ENCODE measurements around the gene CGRRF1. TPM values are rescaled to one million over a fixed set of nuclear protein-coding genes. Genes with fewer than 3 reads are reported as not detected.

CGRRF1 gene
- total and polyA plus RNA-seq, 2 of the 13 experiments (the other 11 are each of a cell fraction or from before 2014, with no cell fraction given) = 16.8 to 18.2 TPM

DNA sequence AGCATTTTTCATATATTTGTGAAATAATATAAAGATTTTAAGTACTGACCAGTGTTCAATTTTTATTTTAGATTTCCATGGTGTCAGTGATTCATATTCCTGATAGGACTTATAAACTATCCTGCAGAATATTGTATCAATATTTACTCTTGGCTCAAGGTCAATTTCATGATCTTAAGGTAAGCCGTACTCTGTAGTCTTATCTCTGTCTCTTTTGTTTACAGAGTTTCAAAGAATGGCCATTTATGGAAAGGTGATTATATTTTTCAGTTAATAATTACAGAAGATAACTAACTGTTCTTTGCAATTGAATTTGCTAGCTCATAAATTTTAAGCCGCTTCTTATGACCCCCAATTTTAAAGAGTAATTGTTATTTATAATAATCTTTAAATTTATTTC is 27.9 kb downstream of the CGRRF1 start (continued):
- TF ChIP-seq, protein P1, sequence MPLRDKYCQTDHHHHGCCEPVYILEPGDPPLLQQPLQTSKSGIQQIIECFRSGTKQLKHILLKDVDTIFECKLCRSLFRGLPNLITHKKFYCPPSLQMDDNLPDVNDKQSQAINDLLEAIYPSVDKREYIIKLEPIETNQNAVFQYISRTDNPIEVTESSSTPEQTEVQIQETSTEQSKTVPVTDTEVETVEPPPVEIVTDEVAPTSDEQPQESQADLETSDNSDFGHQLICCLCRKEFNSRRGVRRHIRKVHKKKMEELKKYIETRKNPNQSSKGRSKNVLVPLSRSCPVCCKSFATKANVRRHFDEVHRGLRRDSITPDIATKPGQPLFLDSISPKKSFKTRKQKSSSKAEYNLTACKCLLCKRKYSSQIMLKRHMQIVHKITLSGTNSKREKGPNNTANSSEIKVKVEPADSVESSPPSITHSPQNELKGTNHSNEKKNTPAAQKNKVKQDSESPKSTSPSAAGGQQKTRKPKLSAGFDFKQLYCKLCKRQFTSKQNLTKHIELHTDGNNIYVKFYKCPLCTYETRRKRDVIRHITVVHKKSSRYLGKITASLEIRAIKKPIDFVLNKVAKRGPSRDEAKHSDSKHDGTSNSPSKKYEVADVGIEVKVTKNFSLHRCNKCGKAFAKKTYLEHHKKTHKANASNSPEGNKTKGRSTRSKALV (CRISPR knock-in tag; IDR thresholded peaks at IDR 0.05) = no peak
- TF ChIP-seq SIX1 (CRISPR knock-in tag; IDR thresholded peaks at IDR 0.05; ENCODE audit: borderline replicate concordance) = peak; percentile 52; the same call in 1 of the 2 replicates
- TF ChIP-seq ZNF382 (CRISPR knock-in tag; IDR thresholded peaks at IDR 0.05; ENCODE audit: borderline replicate concordance) = no peak
- TF ChIP-seq BRCA1 (CRISPR knock-in tag; IDR thresholded peaks at IDR 0.05) = no peak
- no peak for TF ChIP-seq ZNF232 (CRISPR knock-in tag; IDR thresholded peaks at IDR 0.05; ENCODE audit: borderline replicate concordance)
- no peak for TF ChIP-seq ERF (CRISPR knock-in tag; IDR thresholded peaks at IDR 0.05)
- TF ChIP-seq RELA (CRISPR knock-in tag; IDR thresholded peaks at IDR 0.05) = no peak
- no peak for TF ChIP-seq ZMYM3 (CRISPR knock-in tag; IDR thresholded peaks at IDR 0.05)
- TF ChIP-seq, protein P2, sequence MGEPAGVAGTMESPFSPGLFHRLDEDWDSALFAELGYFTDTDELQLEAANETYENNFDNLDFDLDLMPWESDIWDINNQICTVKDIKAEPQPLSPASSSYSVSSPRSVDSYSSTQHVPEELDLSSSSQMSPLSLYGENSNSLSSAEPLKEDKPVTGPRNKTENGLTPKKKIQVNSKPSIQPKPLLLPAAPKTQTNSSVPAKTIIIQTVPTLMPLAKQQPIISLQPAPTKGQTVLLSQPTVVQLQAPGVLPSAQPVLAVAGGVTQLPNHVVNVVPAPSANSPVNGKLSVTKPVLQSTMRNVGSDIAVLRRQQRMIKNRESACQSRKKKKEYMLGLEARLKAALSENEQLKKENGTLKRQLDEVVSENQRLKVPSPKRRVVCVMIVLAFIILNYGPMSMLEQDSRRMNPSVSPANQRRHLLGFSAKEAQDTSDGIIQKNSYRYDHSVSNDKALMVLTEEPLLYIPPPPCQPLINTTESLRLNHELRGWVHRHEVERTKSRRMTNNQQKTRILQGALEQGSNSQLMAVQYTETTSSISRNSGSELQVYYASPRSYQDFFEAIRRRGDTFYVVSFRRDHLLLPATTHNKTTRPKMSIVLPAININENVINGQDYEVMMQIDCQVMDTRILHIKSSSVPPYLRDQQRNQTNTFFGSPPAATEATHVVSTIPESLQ (CRISPR knock-in tag; conservative IDR thresholded peaks at IDR 0.05) = no peak
- TF ChIP-seq NFIC (IDR thresholded peaks at IDR 0.05; ENCODE audit: low read length) = peak; percentile 85
- TF ChIP-seq NAIF1 (CRISPR knock-in tag; IDR thresholded peaks at IDR 0.05; ENCODE audit: borderline replicate concordance) = 0 out of 2 replicates have a peak, but pooled peaks have one; percentile 36
- TF ChIP-seq SOX13 (IDR thresholded peaks at IDR 0.05) = no peak
- TF ChIP-seq SOX13 (CRISPR knock-in tag; conservative IDR thresholded peaks at IDR 0.05 in 1 of 2, IDR thresholded peaks at IDR 0.05 in 1 of 2) = peak in 1 of 2 experiments; percentile 78; a peak in 2 of 4 replicates
- no peak for TF ChIP-seq JDP2 (CRISPR knock-in tag; IDR thresholded peaks at IDR 0.05; ENCODE audit: borderline replicate concordance)
- TF ChIP-seq FOXA1 (IDR thresholded peaks at IDR 0.05) = peak; percentile 80
- TF ChIP-seq FOXA1 (CRISPR knock-in tag; IDR thresholded peaks at IDR 0.05) = peak; percentile 76
- TF ChIP-seq RFX1 (IDR thresholded peaks at IDR 0.05) = no peak
- peak; percentile 94 for TF ChIP-seq BCL6 (CRISPR knock-in tag; IDR thresholded peaks at IDR 0.05)
- TF ChIP-seq, protein P3, sequence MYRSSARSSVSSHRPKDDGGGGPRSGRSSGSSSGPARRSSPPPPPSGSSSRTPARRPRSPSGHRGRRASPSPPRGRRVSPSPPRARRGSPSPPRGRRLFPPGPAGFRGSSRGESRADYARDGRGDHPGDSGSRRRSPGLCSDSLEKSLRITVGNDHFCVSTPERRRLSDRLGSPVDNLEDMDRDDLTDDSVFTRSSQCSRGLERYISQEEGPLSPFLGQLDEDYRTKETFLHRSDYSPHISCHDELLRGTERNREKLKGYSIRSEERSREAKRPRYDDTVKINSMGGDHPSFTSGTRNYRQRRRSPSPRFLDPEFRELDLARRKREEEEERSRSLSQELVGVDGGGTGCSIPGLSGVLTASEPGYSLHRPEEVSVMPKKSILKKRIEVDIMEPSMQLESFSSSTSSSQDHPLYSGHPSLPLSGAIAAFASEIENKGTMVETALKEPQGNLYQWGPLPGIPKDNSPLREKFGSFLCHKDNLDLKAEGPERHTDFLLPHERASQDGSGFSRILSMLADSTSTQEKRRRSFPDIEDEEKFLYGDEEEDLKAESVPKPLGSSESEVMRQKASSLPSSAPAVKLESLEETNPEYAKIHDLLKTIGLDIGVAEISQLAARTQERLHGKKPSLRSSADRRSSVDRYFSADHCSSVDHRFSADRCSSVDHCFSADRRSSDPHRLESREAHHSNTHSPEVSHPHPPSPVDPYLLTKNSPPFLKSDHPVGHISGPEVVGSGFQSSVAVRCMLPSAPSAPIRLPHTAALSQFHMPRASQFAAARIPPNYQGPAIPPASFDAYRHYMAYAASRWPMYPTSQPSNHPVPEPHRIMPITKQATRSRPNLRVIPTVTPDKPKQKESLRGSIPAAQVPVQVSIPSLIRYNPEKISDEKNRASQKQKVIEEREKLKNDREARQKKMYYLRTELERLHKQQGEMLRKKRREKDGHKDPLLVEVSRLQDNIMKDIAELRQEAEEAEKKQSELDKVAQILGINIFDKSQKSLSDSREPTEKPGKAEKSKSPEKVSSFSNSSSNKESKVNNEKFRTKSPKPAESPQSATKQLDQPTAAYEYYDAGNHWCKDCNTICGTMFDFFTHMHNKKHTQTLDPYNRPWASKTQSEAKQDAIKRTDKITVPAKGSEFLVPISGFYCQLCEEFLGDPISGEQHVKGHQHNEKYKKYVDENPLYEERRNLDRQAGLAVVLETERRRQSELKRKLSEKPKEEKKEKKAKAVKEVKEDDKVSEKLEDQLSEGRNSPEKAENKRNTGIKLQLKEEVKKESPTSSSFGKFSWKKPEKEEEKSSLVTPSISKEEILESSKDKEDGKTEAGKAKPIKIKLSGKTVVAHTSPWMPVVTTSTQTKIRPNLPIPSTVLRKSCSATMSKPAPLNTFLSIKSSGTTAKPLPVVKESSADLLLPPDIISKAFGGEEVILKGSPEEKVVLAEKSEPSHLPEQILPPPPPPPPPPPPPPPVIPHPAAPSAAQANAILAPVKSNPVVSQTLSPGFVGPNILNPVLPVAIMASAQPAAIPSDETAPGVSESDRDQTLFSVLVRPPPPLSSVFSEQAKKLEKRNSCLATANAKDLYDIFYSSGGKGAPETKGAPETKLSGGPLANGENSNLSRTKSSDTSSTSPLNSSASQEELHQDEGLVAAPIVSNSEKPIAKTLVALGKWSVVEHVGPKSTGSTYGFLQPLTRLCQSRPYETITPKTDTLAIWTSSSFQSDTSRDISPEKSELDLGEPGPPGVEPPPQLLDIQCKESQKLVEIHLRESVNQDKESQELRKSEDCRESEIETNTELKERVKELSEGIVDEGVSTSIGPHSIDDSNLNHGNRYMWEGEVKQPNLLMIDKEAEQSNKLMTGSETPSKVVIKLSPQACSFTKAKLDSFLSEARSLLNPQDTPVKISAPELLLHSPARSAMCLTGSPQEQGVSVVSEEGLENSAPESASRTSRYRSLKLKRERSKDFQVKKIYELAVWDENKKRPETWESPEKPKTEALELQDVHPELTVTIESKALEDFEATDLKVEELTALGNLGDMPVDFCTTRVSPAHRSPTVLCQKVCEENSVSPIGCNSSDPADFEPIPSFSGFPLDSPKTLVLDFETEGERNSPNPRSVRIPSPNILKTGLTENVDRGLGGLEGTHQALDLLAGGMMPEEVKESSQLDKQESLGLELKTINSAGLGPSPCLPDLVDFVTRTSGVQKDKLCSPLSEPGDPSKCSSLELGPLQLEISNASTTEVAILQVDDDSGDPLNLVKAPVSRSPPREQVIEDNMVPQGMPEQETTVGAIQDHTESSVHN (CRISPR knock-in tag; IDR thresholded peaks at IDR 0.05) = no peak
- TF ChIP-seq PPARG (CRISPR knock-in tag; conservative IDR thresholded peaks at IDR 0.05) = peak; percentile 51; the same call in 1 of the 2 replicates
- no peak for TF ChIP-seq CEBPG (CRISPR knock-in tag; IDR thresholded peaks at IDR 0.05)
- TF ChIP-seq ZNF543 (CRISPR knock-in tag; IDR thresholded peaks at IDR 0.05) = no peak

All from HepG2 (cell line).